GM23338 (cell line): ENCODE data around the gene FXYD5. TPM values are rescaled to one million over a fixed set of nuclear protein-coding genes. Genes with fewer than 3 reads are reported as not detected.
A peak's percentile ranks its signal among the peaks of the same experiment; 100 is the strongest.

Experiments used
- ATAC-seq: fragments of 200-7000 bp; cut with Tn5 transposase; 3 replicates; pipeline ENCODE4 v1.9.1; 2020
- DNase-seq: peaks from one replicate; pipeline ENCODE4 v3.0.0-alpha.2; 2015; ENCODE audit warnings: low spot score
- H2AFZ ChIP-seq: fragments of 200-600 bp; sonication (generic); 2 replicates; pipeline ENCODE4 v1.8.0; 2016; ENCODE audit warnings: antibody characterized with exemption, mild to moderate bottlenecking, moderate library complexity
- H3F3A ChIP-seq: fragments of 200-600 bp; sonication (generic); replicated peaks from 2 replicates; pipeline ENCODE4 v1.8.0; 2017; ENCODE audit warnings: antibody characterized with exemption, mixed run types, low read depth
- H3K27ac ChIP-seq: fragments of 200-600 bp; sonication (generic); 2 replicates; pipeline ENCODE4 v1.6.1; 2016; ENCODE audit warnings: low read depth
- H3K27me3 ChIP-seq: fragments of 200-600 bp; sonication (generic); 2 replicates; pipeline ENCODE4 v1.8.0; 2016; ENCODE audit warnings: mild to moderate bottlenecking, mixed run types, moderate library complexity; ENCODE audit not compliant: insufficient read depth
- H3K36me3 ChIP-seq: fragments of 200-600 bp; sonication (generic); 2 replicates; pipeline ENCODE4 v1.8.0; 2016; ENCODE audit warnings: mild to moderate bottlenecking; ENCODE audit not compliant: insufficient read depth
- H3K4me1 ChIP-seq: fragments of 200-600 bp; sonication (generic); 2 replicates; pipeline ENCODE4 v1.8.0; 2016; ENCODE audit warnings: mild to moderate bottlenecking, moderate library complexity; ENCODE audit not compliant: insufficient read depth
- H3K4me2 ChIP-seq: fragments of 200-600 bp; sonication (generic); 2 replicates; pipeline ENCODE4 v1.7.1; 2017; ENCODE audit warnings: mixed run types
- H3K4me3 ChIP-seq: fragments of 200-600 bp; sonication (generic); 2 replicates; pipeline ENCODE4 v1.6.1; 2016; ENCODE audit warnings: mixed run types
- H3K79me2 ChIP-seq: fragments of 200-600 bp; sonication (generic); replicated peaks from 2 replicates; pipeline ENCODE4 v1.8.0; 2017; ENCODE audit warnings: mild to moderate bottlenecking; ENCODE audit not compliant: insufficient read depth
- H3K9me2 ChIP-seq: fragments of 200-600 bp; sonication (generic); 2 replicates; pipeline ENCODE4 v1.8.0; 2017; ENCODE audit not compliant: insufficient read depth
- H4K20me1 ChIP-seq: fragments of 200-600 bp; sonication (generic); replicated peaks from 2 replicates; pipeline ENCODE4 v1.8.0; 2017; ENCODE audit warnings: mild to moderate bottlenecking; ENCODE audit not compliant: insufficient read depth
- H3K27ac Mint-ChIP-seq: 2 replicates; pipeline ENCODE4 v1.8.0; 2020; ENCODE audit warnings: inconsistent platforms, mild to moderate bottlenecking, moderate library complexity, mixed read lengths
- H3K27me3 Mint-ChIP-seq: 3 replicates; pipeline ENCODE4 v1.8.0; 2022; ENCODE audit warnings: low read depth, mild to moderate bottlenecking, moderate library complexity, mixed read lengths, inconsistent platforms; ENCODE audit not compliant: insufficient read depth, poor library complexity
- H3K36me3 Mint-ChIP-seq: 3 replicates; pipeline ENCODE4 v1.8.0; 2021; ENCODE audit warnings: low read depth, mild to moderate bottlenecking, inconsistent platforms, moderate library complexity, mixed read lengths
- H3K4me1 Mint-ChIP-seq: 3 replicates; pipeline ENCODE4 v1.8.0; 2020; ENCODE audit warnings: mild to moderate bottlenecking, inconsistent platforms, mixed read lengths
- H3K4me3 Mint-ChIP-seq: 3 replicates; pipeline ENCODE4 v1.8.0; 2021; ENCODE audit warnings: moderate library complexity, mild to moderate bottlenecking, inconsistent platforms, mixed read lengths
- H3K9me3 Mint-ChIP-seq: 3 replicates; pipeline ENCODE4 v1.8.0; 2020; ENCODE audit warnings: moderate library complexity, mild to moderate bottlenecking, inconsistent platforms, mixed read lengths
- EZH2phosphoT487 ChIP-seq: fragments of 200-600 bp; sonication (generic); IDR thresholded peaks from one replicate; pipeline ENCODE4 v1.8.1; 2018; ENCODE audit warnings: antibody characterized with exemption; ENCODE audit not compliant: unreplicated experiment
- NANOG ChIP-seq: IDR thresholded peaks from 2 replicates; pipeline ENCODE4 v1.6.1; 2016; ENCODE audit warnings: antibody characterized with exemption, borderline replicate concordance
- POLR2AphosphoS5 ChIP-seq: IDR thresholded peaks from 2 replicates; pipeline ENCODE4 v1.6.1; 2016; ENCODE audit warnings: antibody characterized with exemption, low read depth
- STAT1 ChIP-seq: IDR thresholded peaks from one replicate; pipeline ENCODE4 v1.6.1; 2016; ENCODE audit warnings: antibody characterized with exemption; ENCODE audit not compliant: unreplicated experiment
- ZNF114 ChIP-seq: fragments of 250-450 bp; sonication (Bioruptor Pico); IDR thresholded peaks from 2 replicates; pipeline ENCODE4 v1.5.0; 2020; ENCODE audit warnings: mild to moderate bottlenecking, moderate library complexity
- ZNF331 ChIP-seq: fragments of 250-450 bp; sonication (Bioruptor Pico); IDR thresholded peaks from 2 replicates; pipeline ENCODE4 v1.5.0; 2020; ENCODE audit warnings: low read depth, mild to moderate bottlenecking, moderate library complexity
- polyA plus RNA-seq: library from polyadenylated mRNA; unstranded; fragments of >200 nt; fragmentation: Nextera tagmentation; extraction: Ambion mirVana; gene quantifications from 2 replicates; pipeline ENCODE4 v1.2.1, GENCODE V29; 2016
- total RNA-seq: library from RNA; depleted of rRNA; stranded (reverse); fragments of >200 nt; shearing (Covaris generic); gene quantifications from 2 replicates; pipeline ENCODE4 v1.2.3, GENCODE V29; 2014
- TF ChIP-seq, protein P1 (sequence below), 2 experiments: fragments of 200-600 bp in 1 of 2; sonication (generic) in 1 of 2; conservative IDR thresholded peaks; 2 replicates each; pipeline versions ENCODE4 v1.5.1 to v1.6.1; 2016 to 2017; ENCODE audit warnings: antibody characterized with exemption in 2 of 2, low read depth in 2 of 2, mild to moderate bottlenecking in 2 of 2, moderate library complexity in 1 of 2
- TF ChIP-seq, protein P2 (sequence below): fragments of 250-450 bp; sonication (Bioruptor Pico); IDR thresholded peaks from 2 replicates; pipeline ENCODE4 v1.5.0; 2020; ENCODE audit warnings: mild to moderate bottlenecking, moderate library complexity

FXYD5 gene
- total and polyA plus RNA-seq, 2 experiments from 2014 or later, result 97.7 to 233 TPM

DNA sequence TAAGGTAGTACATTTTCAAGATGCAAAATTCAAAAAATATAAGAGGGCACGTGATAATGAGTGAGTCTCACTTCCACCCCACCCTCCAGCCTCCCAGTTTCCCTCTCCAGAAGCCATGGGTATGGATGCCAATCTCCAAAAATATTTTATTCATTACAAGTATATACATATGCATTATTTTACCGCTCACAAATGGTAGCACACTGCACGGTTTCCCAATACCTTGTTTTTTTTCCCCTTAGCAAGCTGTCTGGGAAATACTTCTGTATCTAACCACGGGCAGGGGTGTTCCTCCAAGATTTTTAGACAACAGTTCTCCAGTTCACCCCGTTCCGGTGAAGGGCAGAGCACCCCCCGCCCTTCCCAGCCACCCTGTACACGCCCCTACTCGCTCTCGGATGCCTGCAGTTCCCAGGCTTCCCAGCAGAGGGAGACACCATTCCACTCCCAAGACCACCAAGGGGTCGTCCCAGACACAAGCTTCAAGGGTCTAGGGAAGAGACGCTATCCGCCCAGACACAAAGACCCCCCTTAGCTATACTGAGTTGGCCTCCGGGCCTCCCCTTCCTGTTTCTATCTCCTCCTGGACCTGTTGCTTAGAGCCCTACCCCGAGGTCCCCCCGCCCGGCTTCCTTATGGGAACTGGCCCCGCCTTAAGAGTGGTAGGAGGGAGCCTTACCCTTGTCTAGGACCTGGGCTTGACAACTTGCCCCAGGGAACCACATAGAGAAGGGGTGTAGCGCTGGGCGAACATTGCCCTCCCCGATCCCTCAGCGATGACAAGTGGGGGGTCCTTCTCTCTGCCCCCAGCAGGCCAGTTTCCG is 40.0 kb upstream of the FXYD5 start:
- peaks cover 43% of the 10 kb centered on the region for H3K4me1 Mint-ChIP-seq
- peaks cover 31% of the 10 kb centered on the region for H3K27me3 Mint-ChIP-seq
- H3K79me2 ChIP-seq, result no peaks in the 10 kb centered on the region
- H2AFZ ChIP-seq, result peak overlapping the region; percentile 93
- no peaks in the 10 kb centered on the region for H3K36me3 ChIP-seq
- no peaks in the 10 kb centered on the region for H3K36me3 Mint-ChIP-seq
- H3K9me3 Mint-ChIP-seq, result no peaks in the 10 kb centered on the region; the same call in 2 of the 3 replicates
- peak overlapping the region; percentile 73 for H3K4me3 Mint-ChIP-seq
- no peaks in the 10 kb centered on the region for H3K9me2 ChIP-seq
- H3K4me1 ChIP-seq, result peaks cover 25% of the 10 kb centered on the region
- no peak overlapping the region for H3K27ac ChIP-seq
- H3F3A ChIP-seq, result no peaks in the 10 kb centered on the region
- peak overlapping the region; percentile 75 for H3K4me2 ChIP-seq
- ATAC-seq, result peak; percentile 82
- no peaks in the 10 kb centered on the region for H4K20me1 ChIP-seq
- no peaks in the 10 kb centered on the region for H3K27me3 ChIP-seq
- H3K4me3 ChIP-seq, result peak overlapping the region; percentile 52
- DNase-seq, result peak; percentile 90
- H3K27ac Mint-ChIP-seq, result no peak overlapping the region
- no peak for TF ChIP-seq STAT1
- TF ChIP-seq, protein P1, sequence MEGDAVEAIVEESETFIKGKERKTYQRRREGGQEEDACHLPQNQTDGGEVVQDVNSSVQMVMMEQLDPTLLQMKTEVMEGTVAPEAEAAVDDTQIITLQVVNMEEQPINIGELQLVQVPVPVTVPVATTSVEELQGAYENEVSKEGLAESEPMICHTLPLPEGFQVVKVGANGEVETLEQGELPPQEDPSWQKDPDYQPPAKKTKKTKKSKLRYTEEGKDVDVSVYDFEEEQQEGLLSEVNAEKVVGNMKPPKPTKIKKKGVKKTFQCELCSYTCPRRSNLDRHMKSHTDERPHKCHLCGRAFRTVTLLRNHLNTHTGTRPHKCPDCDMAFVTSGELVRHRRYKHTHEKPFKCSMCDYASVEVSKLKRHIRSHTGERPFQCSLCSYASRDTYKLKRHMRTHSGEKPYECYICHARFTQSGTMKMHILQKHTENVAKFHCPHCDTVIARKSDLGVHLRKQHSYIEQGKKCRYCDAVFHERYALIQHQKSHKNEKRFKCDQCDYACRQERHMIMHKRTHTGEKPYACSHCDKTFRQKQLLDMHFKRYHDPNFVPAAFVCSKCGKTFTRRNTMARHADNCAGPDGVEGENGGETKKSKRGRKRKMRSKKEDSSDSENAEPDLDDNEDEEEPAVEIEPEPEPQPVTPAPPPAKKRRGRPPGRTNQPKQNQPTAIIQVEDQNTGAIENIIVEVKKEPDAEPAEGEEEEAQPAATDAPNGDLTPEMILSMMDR (conservative IDR thresholded peaks at IDR 0.05; ENCODE audit: low read depth in 2 of 2), result peak; percentile 93 to 94

DNA sequence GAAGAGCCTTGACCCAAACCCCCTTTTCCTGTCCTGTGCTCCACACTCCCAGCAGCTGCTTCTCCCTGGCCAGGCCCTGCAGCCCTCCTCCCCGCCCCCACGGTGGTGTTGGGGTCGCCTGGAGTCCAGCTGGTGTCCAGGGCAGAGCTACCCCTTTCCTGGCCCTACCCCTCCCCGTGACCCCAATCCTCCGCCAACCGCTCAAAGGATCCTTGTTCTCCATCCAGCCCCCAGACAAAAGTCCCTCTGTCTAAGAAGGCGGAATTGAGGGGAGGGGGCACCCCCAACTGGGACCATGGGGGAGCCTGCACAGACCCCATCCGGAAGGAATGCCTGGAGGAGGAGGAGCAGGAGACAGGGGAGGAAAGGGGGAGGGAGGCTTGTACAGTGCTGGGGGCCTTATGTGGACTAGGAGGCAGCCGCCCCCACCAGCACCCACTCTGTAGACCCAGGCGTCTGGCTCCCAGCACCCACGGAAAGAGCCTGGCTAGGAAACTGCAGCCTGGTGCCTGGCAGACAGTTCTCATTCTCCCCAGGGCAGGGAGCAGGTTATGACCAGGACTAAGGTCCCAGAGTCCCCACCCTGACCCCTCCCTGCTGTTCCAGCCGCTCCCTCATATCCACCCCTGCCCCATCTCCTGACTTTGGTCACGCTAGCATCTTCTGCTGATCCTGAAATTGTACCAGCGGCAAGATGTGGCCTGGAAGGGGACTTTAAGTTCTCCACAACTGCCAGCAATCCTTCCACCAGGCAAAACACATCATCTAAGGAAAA is 39.2 kb upstream of the FXYD5 start, which contains the start of gene FXYD3:
FXYD3 (plus strand) TSS at position 647 of the 775 bp plus-strand sequence. CDS start 3,554 bp downstream, outside the sequence.
- no peaks in the 10 kb centered on the region; the same call in 2 of the 3 replicates for H3K9me3 Mint-ChIP-seq
- Histone ChIP-seq H3K27me3 (no peaks in the 10 kb centered on the region), H3K4me3 (peak within 1 kb of the TSS; percentile 52), H2AFZ (peak within 1 kb of the TSS; percentile 93), H3K36me3 (no peaks in the 10 kb centered on the region), H3K4me2 (peak within 1 kb of the TSS; percentile 75), H3F3A (no peaks in the 10 kb centered on the region), H3K79me2 (no peaks in the 10 kb centered on the region), H3K4me1 (peaks cover 27% of the 10 kb centered on the region), H3K9me2 (no peaks in the 10 kb centered on the region), H4K20me1 (no peaks in the 10 kb centered on the region), H3K27ac (no peak within 1 kb of the TSS)
- H3K4me3 Mint-ChIP-seq, result peak within 1 kb of the TSS; percentile 73
- no peaks in the 10 kb centered on the region for H3K36me3 Mint-ChIP-seq
- no peak for DNase-seq
- ATAC-seq, result peak; percentile 5
- peaks cover 41% of the 10 kb centered on the region for H3K4me1 Mint-ChIP-seq
- peaks cover 29% of the 10 kb centered on the region for H3K27me3 Mint-ChIP-seq
- no peak within 1 kb of the TSS for H3K27ac Mint-ChIP-seq
- no peak for TF ChIP-seq NANOG
- TF ChIP-seq POLR2AphosphoS5, result no peak
- no peak for TF ChIP-seq STAT1
- no peak for TF ChIP-seq ZNF114 (CRISPR knock-in tag)
- TF ChIP-seq ZNF331, result no peak
- no peak for TF ChIP-seq EZH2phosphoT487
- TF ChIP-seq, protein P2, sequence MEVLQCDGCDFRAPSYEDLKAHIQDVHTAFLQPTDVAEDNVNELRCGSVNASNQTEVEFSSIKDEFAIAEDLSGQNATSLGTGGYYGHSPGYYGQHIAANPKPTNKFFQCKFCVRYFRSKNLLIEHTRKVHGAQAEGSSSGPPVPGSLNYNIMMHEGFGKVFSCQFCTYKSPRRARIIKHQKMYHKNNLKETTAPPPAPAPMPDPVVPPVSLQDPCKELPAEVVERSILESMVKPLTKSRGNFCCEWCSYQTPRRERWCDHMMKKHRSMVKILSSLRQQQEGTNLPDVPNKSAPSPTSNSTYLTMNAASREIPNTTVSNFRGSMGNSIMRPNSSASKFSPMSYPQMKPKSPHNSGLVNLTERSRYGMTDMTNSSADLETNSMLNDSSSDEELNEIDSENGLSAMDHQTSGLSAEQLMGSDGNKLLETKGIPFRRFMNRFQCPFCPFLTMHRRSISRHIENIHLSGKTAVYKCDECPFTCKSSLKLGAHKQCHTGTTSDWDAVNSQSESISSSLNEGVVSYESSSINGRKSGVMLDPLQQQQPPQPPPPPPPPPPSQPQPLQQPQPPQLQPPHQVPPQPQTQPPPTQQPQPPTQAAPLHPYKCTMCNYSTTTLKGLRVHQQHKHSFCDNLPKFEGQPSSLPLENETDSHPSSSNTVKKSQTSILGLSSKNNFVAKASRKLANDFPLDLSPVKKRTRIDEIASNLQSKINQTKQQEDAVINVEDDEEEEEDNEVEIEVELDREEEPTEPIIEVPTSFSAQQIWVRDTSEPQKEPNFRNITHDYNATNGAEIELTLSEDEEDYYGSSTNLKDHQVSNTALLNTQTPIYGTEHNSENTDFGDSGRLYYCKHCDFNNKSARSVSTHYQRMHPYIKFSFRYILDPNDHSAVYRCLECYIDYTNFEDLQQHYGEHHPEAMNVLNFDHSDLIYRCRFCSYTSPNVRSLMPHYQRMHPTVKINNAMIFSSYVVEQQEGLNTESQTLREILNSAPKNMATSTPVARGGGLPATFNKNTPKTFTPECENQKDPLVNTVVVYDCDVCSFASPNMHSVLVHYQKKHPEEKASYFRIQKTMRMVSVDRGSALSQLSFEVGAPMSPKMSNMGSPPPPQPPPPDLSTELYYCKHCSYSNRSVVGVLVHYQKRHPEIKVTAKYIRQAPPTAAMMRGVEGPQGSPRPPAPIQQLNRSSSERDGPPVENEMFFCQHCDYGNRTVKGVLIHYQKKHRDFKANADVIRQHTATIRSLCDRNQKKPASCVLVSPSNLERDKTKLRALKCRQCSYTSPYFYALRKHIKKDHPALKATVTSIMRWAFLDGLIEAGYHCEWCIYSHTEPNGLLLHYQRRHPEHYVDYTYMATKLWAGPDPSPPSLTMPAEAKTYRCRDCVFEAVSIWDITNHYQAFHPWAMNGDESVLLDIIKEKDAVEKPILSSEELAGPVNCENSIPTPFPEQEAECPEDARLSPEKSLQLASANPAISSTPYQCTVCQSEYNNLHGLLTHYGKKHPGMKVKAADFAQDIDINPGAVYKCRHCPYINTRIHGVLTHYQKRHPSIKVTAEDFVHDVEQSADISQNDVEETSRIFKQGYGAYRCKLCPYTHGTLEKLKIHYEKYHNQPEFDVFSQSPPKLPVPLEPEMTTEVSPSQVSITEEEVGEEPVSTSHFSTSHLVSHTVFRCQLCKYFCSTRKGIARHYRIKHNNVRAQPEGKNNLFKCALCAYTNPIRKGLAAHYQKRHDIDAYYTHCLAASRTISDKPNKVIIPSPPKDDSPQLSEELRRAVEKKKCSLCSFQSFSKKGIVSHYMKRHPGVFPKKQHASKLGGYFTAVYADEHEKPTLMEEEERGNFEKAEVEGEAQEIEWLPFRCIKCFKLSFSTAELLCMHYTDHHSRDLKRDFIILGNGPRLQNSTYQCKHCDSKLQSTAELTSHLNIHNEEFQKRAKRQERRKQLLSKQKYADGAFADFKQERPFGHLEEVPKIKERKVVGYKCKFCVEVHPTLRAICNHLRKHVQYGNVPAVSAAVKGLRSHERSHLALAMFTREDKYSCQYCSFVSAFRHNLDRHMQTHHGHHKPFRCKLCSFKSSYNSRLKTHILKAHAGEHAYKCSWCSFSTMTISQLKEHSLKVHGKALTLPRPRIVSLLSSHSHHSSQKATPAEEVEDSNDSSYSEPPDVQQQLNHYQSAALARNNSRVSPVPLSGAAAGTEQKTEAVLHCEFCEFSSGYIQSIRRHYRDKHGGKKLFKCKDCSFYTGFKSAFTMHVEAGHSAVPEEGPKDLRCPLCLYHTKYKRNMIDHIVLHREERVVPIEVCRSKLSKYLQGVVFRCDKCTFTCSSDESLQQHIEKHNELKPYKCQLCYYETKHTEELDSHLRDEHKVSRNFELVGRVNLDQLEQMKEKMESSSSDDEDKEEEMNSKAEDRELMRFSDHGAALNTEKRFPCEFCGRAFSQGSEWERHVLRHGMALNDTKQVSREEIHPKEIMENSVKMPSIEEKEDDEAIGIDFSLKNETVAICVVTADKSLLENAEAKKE, result no peak
